ENCODE results near the gene NRG3. TPM values are rescaled to one million over a fixed set of nuclear protein-coding genes. Genes with fewer than 3 reads are reported as not detected.

The NRG3 gene
- total RNA-seq = not detected in 3 replicates
- long read RNA-seq = 0 reads

GRCh38 chr10:81874875-81875466 is at the start of gene NRG3:
NRG3 (plus strand) TSS chr10:81875194.
- peaks cover 4% of the 10 kb centered on the region for H3K4me1 Mint-ChIP-seq (ENCODE audit: low read depth)
- TF ChIP-seq, protein P1, sequence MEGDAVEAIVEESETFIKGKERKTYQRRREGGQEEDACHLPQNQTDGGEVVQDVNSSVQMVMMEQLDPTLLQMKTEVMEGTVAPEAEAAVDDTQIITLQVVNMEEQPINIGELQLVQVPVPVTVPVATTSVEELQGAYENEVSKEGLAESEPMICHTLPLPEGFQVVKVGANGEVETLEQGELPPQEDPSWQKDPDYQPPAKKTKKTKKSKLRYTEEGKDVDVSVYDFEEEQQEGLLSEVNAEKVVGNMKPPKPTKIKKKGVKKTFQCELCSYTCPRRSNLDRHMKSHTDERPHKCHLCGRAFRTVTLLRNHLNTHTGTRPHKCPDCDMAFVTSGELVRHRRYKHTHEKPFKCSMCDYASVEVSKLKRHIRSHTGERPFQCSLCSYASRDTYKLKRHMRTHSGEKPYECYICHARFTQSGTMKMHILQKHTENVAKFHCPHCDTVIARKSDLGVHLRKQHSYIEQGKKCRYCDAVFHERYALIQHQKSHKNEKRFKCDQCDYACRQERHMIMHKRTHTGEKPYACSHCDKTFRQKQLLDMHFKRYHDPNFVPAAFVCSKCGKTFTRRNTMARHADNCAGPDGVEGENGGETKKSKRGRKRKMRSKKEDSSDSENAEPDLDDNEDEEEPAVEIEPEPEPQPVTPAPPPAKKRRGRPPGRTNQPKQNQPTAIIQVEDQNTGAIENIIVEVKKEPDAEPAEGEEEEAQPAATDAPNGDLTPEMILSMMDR (IDR thresholded peaks at IDR 0.05) = no peak
- no peak within 1 kb of the TSS for H3K27ac Mint-ChIP-seq (ENCODE audit: unreplicated experiment)
- H3K36me3 Mint-ChIP-seq (ENCODE audit: low read depth) = peaks cover 3% of the 10 kb centered on the region
- H3K9me3 Mint-ChIP-seq (ENCODE audit: low read depth) = no peaks in the 10 kb centered on the region
- DNase-seq (ENCODE audit: low spot score) = no peak
- H3K4me3 Mint-ChIP-seq (ENCODE audit: unreplicated experiment) = peak within 1 kb of the TSS; percentile 53
- peaks cover 55% of the 10 kb centered on the region for H3K27me3 Mint-ChIP-seq (ENCODE audit: low read depth)

DNA sequence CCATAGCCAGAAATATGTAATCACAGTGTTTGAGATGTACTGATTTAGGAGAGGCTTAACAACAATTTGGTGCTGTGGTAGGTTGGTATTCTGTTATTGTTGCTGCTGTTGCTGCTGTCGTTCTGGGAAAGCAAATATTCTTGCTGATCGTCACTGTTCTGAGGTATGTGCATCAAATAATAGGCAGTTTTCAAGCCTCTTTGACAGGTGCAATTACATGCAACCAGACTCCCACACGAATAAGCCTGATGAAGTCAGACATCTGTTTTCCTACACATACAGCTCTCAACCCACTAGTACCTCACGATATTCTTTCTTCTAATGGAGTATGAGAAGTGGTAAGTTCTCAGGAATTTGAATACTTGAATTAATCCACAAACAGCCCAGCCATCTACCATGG is 46.7 kb upstream of the NRG3 start:
- H3K36me3 Mint-ChIP-seq (ENCODE audit: low read depth) = no peaks in the 10 kb centered on the region
- no peaks in the 10 kb centered on the region for H3K4me1 Mint-ChIP-seq (ENCODE audit: low read depth)
- DNase-seq (ENCODE audit: low spot score) = no peak
- no peak overlapping the region for H3K27ac Mint-ChIP-seq (ENCODE audit: unreplicated experiment)
- peaks cover 2% of the 10 kb centered on the region for H3K27me3 Mint-ChIP-seq (ENCODE audit: low read depth)
- H3K9me3 Mint-ChIP-seq (ENCODE audit: low read depth) = peaks cover 16% of the 10 kb centered on the region
- TF ChIP-seq, protein P1 (IDR thresholded peaks at IDR 0.05) = no peak
- no peak overlapping the region for H3K4me3 Mint-ChIP-seq (ENCODE audit: unreplicated experiment)

DNA sequence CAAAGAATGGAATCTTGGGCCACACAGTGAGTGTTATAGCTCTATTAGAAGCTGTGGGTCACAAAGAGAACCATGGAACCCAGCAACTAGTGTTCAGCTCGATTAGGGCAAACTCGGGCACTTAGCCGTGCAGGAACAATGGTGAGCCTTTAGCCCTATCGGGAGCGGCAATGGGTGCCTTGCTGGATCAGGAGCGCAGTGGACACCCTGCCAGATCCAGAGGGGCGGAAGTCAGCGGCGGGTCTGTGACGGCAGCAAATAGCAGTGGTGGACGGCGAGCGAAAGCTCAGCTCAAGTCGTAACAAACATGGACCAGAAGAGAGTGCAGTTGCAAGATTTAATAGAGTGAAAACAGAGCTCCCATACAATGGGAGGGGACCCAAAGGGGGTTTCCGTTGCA is 43.9 kb upstream of the NRG3 start:
- TF ChIP-seq, protein P1 (IDR thresholded peaks at IDR 0.05) = no peak
- Mint-ChIP-seq H3K4me1 (ENCODE audit: low read depth) (no peaks in the 10 kb centered on the region), H3K27ac (ENCODE audit: unreplicated experiment) (no peak overlapping the region), H3K27me3 (ENCODE audit: low read depth) (peaks cover 2% of the 10 kb centered on the region), H3K36me3 (ENCODE audit: low read depth) (no peaks in the 10 kb centered on the region), H3K9me3 (ENCODE audit: low read depth) (peaks cover 11% of the 10 kb centered on the region), H3K4me3 (ENCODE audit: unreplicated experiment) (no peak overlapping the region)
- no peak for DNase-seq (ENCODE audit: low spot score)

GRCh38 chr10:81838950-81839349 is 36.0 kb upstream of the NRG3 start:
- TF ChIP-seq, protein P1 (IDR thresholded peaks at IDR 0.05) = peak; percentile 56
- no peaks in the 10 kb centered on the region for H3K9me3 Mint-ChIP-seq (ENCODE audit: low read depth)
- no peak overlapping the region for H3K4me3 Mint-ChIP-seq (ENCODE audit: unreplicated experiment)
- H3K27ac Mint-ChIP-seq (ENCODE audit: unreplicated experiment) = no peak overlapping the region
- H3K4me1 Mint-ChIP-seq (ENCODE audit: low read depth) = no peaks in the 10 kb centered on the region
- no peak for DNase-seq (ENCODE audit: low spot score)
- peaks cover 4% of the 10 kb centered on the region for H3K27me3 Mint-ChIP-seq (ENCODE audit: low read depth)
- no peaks in the 10 kb centered on the region for H3K36me3 Mint-ChIP-seq (ENCODE audit: low read depth)

GRCh38 chr10:81843042-81843441 is 32.0 kb upstream of the NRG3 start:
- peaks cover 7% of the 10 kb centered on the region for H3K27me3 Mint-ChIP-seq (ENCODE audit: low read depth)
- H3K27ac Mint-ChIP-seq (ENCODE audit: unreplicated experiment) = no peak overlapping the region
- no peaks in the 10 kb centered on the region for H3K4me1 Mint-ChIP-seq (ENCODE audit: low read depth)
- DNase-seq (ENCODE audit: low spot score) = no peak
- H3K9me3 Mint-ChIP-seq (ENCODE audit: low read depth) = no peaks in the 10 kb centered on the region
- H3K36me3 Mint-ChIP-seq (ENCODE audit: low read depth) = no peaks in the 10 kb centered on the region
- TF ChIP-seq, protein P1 (IDR thresholded peaks at IDR 0.05) = no peak
- H3K4me3 Mint-ChIP-seq (ENCODE audit: unreplicated experiment) = no peak overlapping the region
